Activated naive CD4-positive, alpha-beta T cell treated with anti-CD3 and anti-CD28 coated beads for 36 hours (primary cell): ENCODE results near the gene CRTAP. TPM values are rescaled to one million over a fixed set of nuclear protein-coding genes. Genes with fewer than 3 reads are reported as not detected.

ENCODE experiments used
- CTCF ChIA-PET: fragments of 350-600 bp; sonication (Branson Sonifier 250); formaldehyde crosslinking; loops from one replicate; lab custom pipeline; 2021; ENCODE audit warnings: antibody characterized with exemption; lab: Charles Lee
- DNase-seq: peaks from one replicate; pipeline ENCODE4 v3.0.0-alpha.2; 2020
- H3K27ac Mint-ChIP-seq: one replicate; pipeline ENCODE4 v1.8.0; 2021; ENCODE audit warnings: mild to moderate bottlenecking, mixed read lengths
- H3K27me3 Mint-ChIP-seq: one replicate; pipeline ENCODE4 v1.8.0; 2021; ENCODE audit warnings: low read depth, mixed read lengths
- H3K36me3 Mint-ChIP-seq: one replicate; pipeline ENCODE4 v1.8.0; 2021; ENCODE audit warnings: low read depth, mixed read lengths
- H3K4me1 Mint-ChIP-seq: one replicate; pipeline ENCODE4 v1.8.0; 2021; ENCODE audit warnings: low read depth, mixed read lengths
- H3K4me3 Mint-ChIP-seq: one replicate; pipeline ENCODE4 v1.8.0; 2021; ENCODE audit warnings: mild to moderate bottlenecking, moderate library complexity, mixed read lengths
- H3K9me3 Mint-ChIP-seq: one replicate; pipeline ENCODE4 v1.8.0; 2021; ENCODE audit warnings: mixed read lengths
- intact Hi-C: fragments of 100-400 bp; cut with micrococcal nuclease; formaldehyde crosslinking; loops from one replicate; pipeline ENCODE4 v1.15.1; 2023
- total RNA-seq, 2 experiments: library from RNA; stranded (reverse); gene quantifications; one replicate each; pipeline ENCODE4 v1.2.3, GENCODE V29; 2021

CRTAP gene
- total RNA-seq, 2 experiments from 2014 or later, result 48.1 to 51.1 TPM

GRCh38 chr3:33184863-33185262 is 71.0 kb downstream of the CRTAP start:
- DNase-seq, result no peak
- H3K36me3 Mint-ChIP-seq, result no peaks in the 10 kb centered on the region
- CTCF ChIA-PET, result interaction anchor here (0.9 kb wide), 1 partner anchor 182 kb away, joined by 3 read pairs; no protein-coding TSS in a partner anchor
- no peaks in the 10 kb centered on the region for H3K4me1 Mint-ChIP-seq
- H3K27me3 Mint-ChIP-seq, result peaks cover 11% of the 10 kb centered on the region
- no peak overlapping the region for H3K27ac Mint-ChIP-seq
- intact Hi-C loops, result no loop called here
- H3K9me3 Mint-ChIP-seq, result peaks cover 3% of the 10 kb centered on the region
- H3K4me3 Mint-ChIP-seq, result no peak overlapping the region

- intact Hi-C loops, result no loop called here
- CTCF ChIA-PET, result interaction anchor here (1.7 kb wide), 1 partner anchor 56 kb away, joined by 6 read pairs; no protein-coding TSS in a partner anchor
- Mint-ChIP-seq H3K27ac (no peak overlapping the region), H3K9me3 (peaks cover 3% of the 10 kb centered on the region), H3K27me3 (peaks cover 10% of the 10 kb centered on the region), H3K4me1 (no peaks in the 10 kb centered on the region), H3K36me3 (no peaks in the 10 kb centered on the region), H3K4me3 (no peak overlapping the region)
- DNase-seq, result no peak
Observed at GRCh38 chr3:33186524-33187367, 72.9 kb downstream of the CRTAP start.

GRCh38 chr3:33187368-33187634 is 73.5 kb downstream of the CRTAP start:
- intact Hi-C loops, result no loop called here
- H3K4me3 Mint-ChIP-seq, result no peak overlapping the region
- DNase-seq, result no peak
- CTCF ChIA-PET, result interaction anchor here (1.7 kb wide), 1 partner anchor 56 kb away, joined by 6 read pairs; no protein-coding TSS in a partner anchor
- H3K4me1 Mint-ChIP-seq, result no peaks in the 10 kb centered on the region
- no peaks in the 10 kb centered on the region for H3K36me3 Mint-ChIP-seq
- no peak overlapping the region for H3K27ac Mint-ChIP-seq
- H3K9me3 Mint-ChIP-seq, result peaks cover 3% of the 10 kb centered on the region
- H3K27me3 Mint-ChIP-seq, result peaks cover 10% of the 10 kb centered on the region

GRCh38 chr3:33194303-33194702 is 80.5 kb downstream of the CRTAP start:
- H3K27ac Mint-ChIP-seq, result no peak overlapping the region
- H3K27me3 Mint-ChIP-seq, result peaks cover 3% of the 10 kb centered on the region
- no peaks in the 10 kb centered on the region for H3K36me3 Mint-ChIP-seq
- CTCF ChIA-PET, result no interaction called here
- no peaks in the 10 kb centered on the region for H3K4me1 Mint-ChIP-seq
- H3K9me3 Mint-ChIP-seq, result no peaks in the 10 kb centered on the region
- DNase-seq, result no peak
- intact Hi-C loops, result no loop called here
- H3K4me3 Mint-ChIP-seq, result no peak overlapping the region

GRCh38 chr3:33196538-33196937 is 82.7 kb downstream of the CRTAP start:
- no peak for DNase-seq
- intact Hi-C loops, result no loop called here
- H3K36me3 Mint-ChIP-seq, result no peaks in the 10 kb centered on the region
- CTCF ChIA-PET, result interaction anchor here (0.6 to 1.3 kb wide), 2 partner anchors 65 to 727 kb away, joined by 3 to 5 read pairs; no protein-coding TSS in a partner anchor
- H3K27ac Mint-ChIP-seq, result no peak overlapping the region
- no peak overlapping the region for H3K4me3 Mint-ChIP-seq
- no peaks in the 10 kb centered on the region for H3K9me3 Mint-ChIP-seq
- H3K27me3 Mint-ChIP-seq, result peaks cover 3% of the 10 kb centered on the region
- H3K4me1 Mint-ChIP-seq, result no peaks in the 10 kb centered on the region

Other genes starting within 250 kb of the CRTAP start
- gene CCR4, start 162.4 kb upstream of the CRTAP start, total RNA-seq, result 10 to 100 TPM; 27.9 to 28.8 TPM
- 10 to 100 TPM; 32.0 to 36.3 TPM for gene GLB1, start 16.9 kb upstream of the CRTAP start, total RNA-seq
- gene TMPPE, start 16.9 kb upstream of the CRTAP start, total RNA-seq, result 1 to 10 TPM; 3.2 to 3.3 TPM
- gene SUSD5, start 104.8 kb downstream of the CRTAP start, total RNA-seq, result not detected
- not detected for gene FBXL2, start 163.4 kb downstream of the CRTAP start, total RNA-seq